SK-N-SH treated with all-trans-retinoic acid at 6 μM for 48 hours (cell line): ENCODE data around the gene KCNB1.

ENCODE experiments used
- BACH2 ChIP-seq: fragments of 250-450 bp; sonication (Bioruptor Pico); IDR thresholded peaks from 2 replicates; pipeline ENCODE4 v1.9.0; 2021; ENCODE audit warnings: mild to moderate bottlenecking, borderline replicate concordance
- ESRRG ChIP-seq: fragments of 250-450 bp; sonication (Bioruptor Pico); IDR thresholded peaks from 2 replicates; pipeline ENCODE4 v1.6.1; 2021; ENCODE audit warnings: mild to moderate bottlenecking
- ISL1 ChIP-seq: fragments of 250-450 bp; sonication (Bioruptor Pico); IDR thresholded peaks from 2 replicates; pipeline ENCODE4 v2.1.2; 2022; ENCODE audit warnings: mild to moderate bottlenecking, moderate library complexity
- OSR1 ChIP-seq: fragments of 250-450 bp; sonication (Bioruptor Pico); IDR thresholded peaks from 2 replicates; pipeline ENCODE4 v1.8.0; 2022; ENCODE audit warnings: moderate library complexity, mild to moderate bottlenecking, inconsistent platforms
- RARB ChIP-seq: fragments of 250-450 bp; sonication (Bioruptor Pico); IDR thresholded peaks from 2 replicates; pipeline ENCODE4 v1.8.0; 2021; ENCODE audit warnings: mild to moderate bottlenecking, moderate library complexity
- TCF4 ChIP-seq: fragments of 250-450 bp; sonication (Bioruptor Pico); IDR thresholded peaks from 2 replicates; pipeline ENCODE4 v1.8.0; 2021; ENCODE audit warnings: mild to moderate bottlenecking, moderate library complexity, borderline replicate concordance
- TOX ChIP-seq: fragments of 250-450 bp; sonication (Bioruptor Pico); IDR thresholded peaks from 2 replicates; pipeline ENCODE4 v1.8.0; 2021; ENCODE audit warnings: mild to moderate bottlenecking, moderate library complexity, borderline replicate concordance
- ZC3H10 ChIP-seq: fragments of 250-450 bp; sonication (Bioruptor Pico); IDR thresholded peaks from 2 replicates; pipeline ENCODE4 v1.5.1; 2021; ENCODE audit warnings: mild to moderate bottlenecking, moderate library complexity
- ZFP3 ChIP-seq: fragments of 250-450 bp; sonication (Bioruptor Pico); IDR thresholded peaks from 2 replicates; pipeline ENCODE4 v1.5.0; 2020; ENCODE audit warnings: mild to moderate bottlenecking, moderate library complexity
- ZFP30 ChIP-seq: fragments of 450-650 bp; formaldehyde crosslinking; IDR thresholded peaks from 2 replicates; pipeline ENCODE4 v1.5.0; 2022; ENCODE audit warnings: mild to moderate bottlenecking, moderate library complexity
- ZNF8 ChIP-seq: fragments of 450-650 bp; formaldehyde crosslinking; IDR thresholded peaks from 2 replicates; pipeline ENCODE4 v1.5.0; 2020; ENCODE audit warnings: mild to moderate bottlenecking, moderate library complexity
- TF ChIP-seq, protein P1 (sequence below): fragments of 250-450 bp; sonication (Bioruptor Pico); IDR thresholded peaks from 2 replicates; pipeline ENCODE4 v1.5.1; 2020; ENCODE audit warnings: low read depth, mild to moderate bottlenecking, moderate library complexity
- TF ChIP-seq, protein P2 (sequence below): fragments of 250-450 bp; sonication (Bioruptor Pico); IDR thresholded peaks from 2 replicates; pipeline ENCODE4 v1.5.0; 2020; ENCODE audit warnings: mild to moderate bottlenecking, moderate library complexity
- TF ChIP-seq, protein P3 (sequence below): fragments of 250-450 bp; sonication (Bioruptor Pico); IDR thresholded peaks from 2 replicates; pipeline ENCODE4 v1.8.0; 2020; ENCODE audit warnings: mild to moderate bottlenecking, moderate library complexity, borderline replicate concordance

- TF ChIP-seq, protein P1, sequence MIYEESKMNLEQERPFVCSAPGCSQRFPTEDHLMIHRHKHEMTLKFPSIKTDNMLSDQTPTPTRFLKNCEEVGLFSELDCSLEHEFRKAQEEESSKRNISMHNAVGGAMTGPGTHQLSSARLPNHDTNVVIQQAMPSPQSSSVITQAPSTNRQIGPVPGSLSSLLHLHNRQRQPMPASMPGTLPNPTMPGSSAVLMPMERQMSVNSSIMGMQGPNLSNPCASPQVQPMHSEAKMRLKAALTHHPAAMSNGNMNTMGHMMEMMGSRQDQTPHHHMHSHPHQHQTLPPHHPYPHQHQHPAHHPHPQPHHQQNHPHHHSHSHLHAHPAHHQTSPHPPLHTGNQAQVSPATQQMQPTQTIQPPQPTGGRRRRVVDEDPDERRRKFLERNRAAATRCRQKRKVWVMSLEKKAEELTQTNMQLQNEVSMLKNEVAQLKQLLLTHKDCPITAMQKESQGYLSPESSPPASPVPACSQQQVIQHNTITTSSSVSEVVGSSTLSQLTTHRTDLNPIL (CRISPR knock-in tag) = no peak
- no peak for TF ChIP-seq RARB (CRISPR knock-in tag)
- no peak for TF ChIP-seq ZFP3 (CRISPR knock-in tag)
- TF ChIP-seq BACH2 (CRISPR knock-in tag) = no peak
- TF ChIP-seq, protein P2, sequence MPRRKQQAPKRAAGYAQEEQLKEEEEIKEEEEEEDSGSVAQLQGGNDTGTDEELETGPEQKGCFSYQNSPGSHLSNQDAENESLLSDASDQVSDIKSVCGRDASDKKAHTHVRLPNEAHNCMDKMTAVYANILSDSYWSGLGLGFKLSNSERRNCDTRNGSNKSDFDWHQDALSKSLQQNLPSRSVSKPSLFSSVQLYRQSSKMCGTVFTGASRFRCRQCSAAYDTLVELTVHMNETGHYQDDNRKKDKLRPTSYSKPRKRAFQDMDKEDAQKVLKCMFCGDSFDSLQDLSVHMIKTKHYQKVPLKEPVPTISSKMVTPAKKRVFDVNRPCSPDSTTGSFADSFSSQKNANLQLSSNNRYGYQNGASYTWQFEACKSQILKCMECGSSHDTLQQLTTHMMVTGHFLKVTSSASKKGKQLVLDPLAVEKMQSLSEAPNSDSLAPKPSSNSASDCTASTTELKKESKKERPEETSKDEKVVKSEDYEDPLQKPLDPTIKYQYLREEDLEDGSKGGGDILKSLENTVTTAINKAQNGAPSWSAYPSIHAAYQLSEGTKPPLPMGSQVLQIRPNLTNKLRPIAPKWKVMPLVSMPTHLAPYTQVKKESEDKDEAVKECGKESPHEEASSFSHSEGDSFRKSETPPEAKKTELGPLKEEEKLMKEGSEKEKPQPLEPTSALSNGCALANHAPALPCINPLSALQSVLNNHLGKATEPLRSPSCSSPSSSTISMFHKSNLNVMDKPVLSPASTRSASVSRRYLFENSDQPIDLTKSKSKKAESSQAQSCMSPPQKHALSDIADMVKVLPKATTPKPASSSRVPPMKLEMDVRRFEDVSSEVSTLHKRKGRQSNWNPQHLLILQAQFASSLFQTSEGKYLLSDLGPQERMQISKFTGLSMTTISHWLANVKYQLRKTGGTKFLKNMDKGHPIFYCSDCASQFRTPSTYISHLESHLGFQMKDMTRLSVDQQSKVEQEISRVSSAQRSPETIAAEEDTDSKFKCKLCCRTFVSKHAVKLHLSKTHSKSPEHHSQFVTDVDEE (CRISPR knock-in tag) = no peak
- no peak for TF ChIP-seq TOX (CRISPR knock-in tag)
- TF ChIP-seq TCF4 (CRISPR knock-in tag) = no peak
- TF ChIP-seq, protein P3, sequence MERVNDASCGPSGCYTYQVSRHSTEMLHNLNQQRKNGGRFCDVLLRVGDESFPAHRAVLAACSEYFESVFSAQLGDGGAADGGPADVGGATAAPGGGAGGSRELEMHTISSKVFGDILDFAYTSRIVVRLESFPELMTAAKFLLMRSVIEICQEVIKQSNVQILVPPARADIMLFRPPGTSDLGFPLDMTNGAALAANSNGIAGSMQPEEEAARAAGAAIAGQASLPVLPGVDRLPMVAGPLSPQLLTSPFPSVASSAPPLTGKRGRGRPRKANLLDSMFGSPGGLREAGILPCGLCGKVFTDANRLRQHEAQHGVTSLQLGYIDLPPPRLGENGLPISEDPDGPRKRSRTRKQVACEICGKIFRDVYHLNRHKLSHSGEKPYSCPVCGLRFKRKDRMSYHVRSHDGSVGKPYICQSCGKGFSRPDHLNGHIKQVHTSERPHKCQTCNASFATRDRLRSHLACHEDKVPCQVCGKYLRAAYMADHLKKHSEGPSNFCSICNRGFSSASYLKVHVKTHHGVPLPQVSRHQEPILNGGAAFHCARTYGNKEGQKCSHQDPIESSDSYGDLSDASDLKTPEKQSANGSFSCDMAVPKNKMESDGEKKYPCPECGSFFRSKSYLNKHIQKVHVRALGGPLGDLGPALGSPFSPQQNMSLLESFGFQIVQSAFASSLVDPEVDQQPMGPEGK = no peak
- no peak for TF ChIP-seq ISL1 (CRISPR knock-in tag)
- no peak for TF ChIP-seq ZFP30 (CRISPR knock-in tag)
- TF ChIP-seq OSR1 (CRISPR knock-in tag) = no peak
- TF ChIP-seq ZC3H10 (CRISPR knock-in tag) = no peak
- no peak for TF ChIP-seq ESRRG
- no peak for TF ChIP-seq ZNF8 (CRISPR knock-in tag)
Measured at GRCh38 chr20:49405062-49405683, 77.3 kb downstream of the KCNB1 start.
